ENCODE measurements around the gene LSM14A.

DNA sequence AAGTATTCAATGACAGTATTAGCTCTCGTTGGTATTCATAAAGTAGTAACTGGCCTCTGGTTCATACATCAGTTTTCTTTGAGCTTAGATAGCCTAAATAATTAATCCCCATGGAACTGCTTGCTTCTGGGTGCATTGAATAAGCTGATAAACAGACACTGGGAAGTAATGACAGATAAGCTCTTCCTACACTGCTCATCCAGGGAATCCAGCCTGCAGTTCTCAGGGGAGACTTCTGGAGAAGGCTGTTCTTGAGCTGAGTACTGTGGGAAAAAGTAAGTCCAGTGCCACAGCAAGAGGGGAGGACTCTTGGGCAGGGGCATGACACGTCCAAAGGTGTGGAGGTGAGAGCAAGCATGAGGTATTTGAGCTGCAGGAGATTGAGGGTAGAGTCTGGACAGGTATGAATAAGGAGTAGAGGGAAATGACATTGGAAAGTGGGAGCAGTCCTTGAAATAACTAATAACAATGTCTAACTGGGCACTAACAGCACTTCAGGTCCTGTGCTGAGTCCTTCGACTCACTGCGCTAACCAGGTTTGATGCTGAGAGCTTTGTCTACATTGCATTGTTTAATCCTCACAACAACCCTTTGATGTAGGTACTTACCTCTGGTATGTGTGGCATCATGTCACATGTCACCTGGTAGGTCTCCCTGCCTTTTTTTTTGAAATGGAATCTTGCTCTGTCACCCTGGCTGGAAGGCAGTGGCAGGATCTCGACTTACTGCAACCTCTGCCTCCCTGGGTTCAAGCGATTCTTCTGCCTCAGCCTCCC is 89.2 kb downstream of the LSM14A start:
- TF ChIP-seq, protein P1, sequence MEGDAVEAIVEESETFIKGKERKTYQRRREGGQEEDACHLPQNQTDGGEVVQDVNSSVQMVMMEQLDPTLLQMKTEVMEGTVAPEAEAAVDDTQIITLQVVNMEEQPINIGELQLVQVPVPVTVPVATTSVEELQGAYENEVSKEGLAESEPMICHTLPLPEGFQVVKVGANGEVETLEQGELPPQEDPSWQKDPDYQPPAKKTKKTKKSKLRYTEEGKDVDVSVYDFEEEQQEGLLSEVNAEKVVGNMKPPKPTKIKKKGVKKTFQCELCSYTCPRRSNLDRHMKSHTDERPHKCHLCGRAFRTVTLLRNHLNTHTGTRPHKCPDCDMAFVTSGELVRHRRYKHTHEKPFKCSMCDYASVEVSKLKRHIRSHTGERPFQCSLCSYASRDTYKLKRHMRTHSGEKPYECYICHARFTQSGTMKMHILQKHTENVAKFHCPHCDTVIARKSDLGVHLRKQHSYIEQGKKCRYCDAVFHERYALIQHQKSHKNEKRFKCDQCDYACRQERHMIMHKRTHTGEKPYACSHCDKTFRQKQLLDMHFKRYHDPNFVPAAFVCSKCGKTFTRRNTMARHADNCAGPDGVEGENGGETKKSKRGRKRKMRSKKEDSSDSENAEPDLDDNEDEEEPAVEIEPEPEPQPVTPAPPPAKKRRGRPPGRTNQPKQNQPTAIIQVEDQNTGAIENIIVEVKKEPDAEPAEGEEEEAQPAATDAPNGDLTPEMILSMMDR (conservative IDR thresholded peaks at IDR 0.05 in 1 of 2, IDR thresholded peaks at IDR 0.05 in 1 of 2; ENCODE audit: low read depth in 1 of 2, low read length in 2 of 2): no peak
- no peak for TF ChIP-seq EZH2 (IDR thresholded peaks at IDR 0.05; ENCODE audit: low read length, missing control alignments)
